ENCODE results near the gene ACAD9.

Gene ACAD9

GRCh38 chr3:128845119-128845777 is 34.2 kb upstream of the ACAD9 start:
- TF ChIP-seq CTCF (IDR thresholded peaks at IDR 0.05; ENCODE audit: low read depth, low read length): peak; percentile 49
- Histone ChIP-seq H3K9me3 (no peaks in the 10 kb centered on the region), H3K4me1 (peaks cover 10% of the 10 kb centered on the region), H3K36me3 (no peaks in the 10 kb centered on the region), H3K27me3 (no peaks in the 10 kb centered on the region), H3K4me3 (ENCODE audit: low read depth, low read length) (peak overlapping the region; percentile 58)
- peak; percentile 45 for DNase-seq

DNA sequence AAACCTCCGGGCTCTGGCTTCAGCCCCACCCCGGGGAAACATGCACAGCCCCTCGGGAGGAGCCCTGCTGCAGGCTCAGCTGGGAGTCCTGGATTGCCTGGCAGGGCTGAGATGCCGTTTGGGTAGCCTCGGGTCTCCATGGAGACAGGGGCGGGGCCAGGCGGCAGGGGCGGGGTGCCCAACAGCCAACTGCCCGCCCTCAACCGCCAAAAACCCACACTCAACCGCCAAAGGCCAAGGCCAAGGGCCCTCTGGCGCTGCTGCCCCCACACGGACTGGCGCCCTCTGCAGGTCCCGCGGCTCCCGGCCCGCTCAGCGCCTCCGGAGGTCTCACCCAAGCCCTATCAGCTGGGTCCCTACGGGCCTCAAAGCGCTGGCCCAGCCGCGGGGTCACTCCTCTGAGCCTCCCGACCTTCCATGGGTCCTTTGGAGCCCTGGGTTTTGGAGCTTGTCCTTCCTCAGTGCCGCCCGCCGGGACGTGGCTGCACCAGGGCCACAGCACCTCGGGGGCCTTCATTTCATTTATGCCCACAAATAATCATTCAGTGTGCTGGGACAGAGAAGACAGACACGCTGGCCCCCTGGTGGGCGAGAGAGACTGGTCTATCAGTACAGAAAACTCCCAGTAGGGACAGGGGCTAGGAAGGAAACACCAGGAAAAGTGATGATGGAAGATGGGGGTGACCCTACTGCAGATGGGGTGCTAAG is 33.5 kb upstream of the ACAD9 start:
- peak; percentile 96 for DNase-seq
- TF ChIP-seq CTCF (IDR thresholded peaks at IDR 0.05; ENCODE audit: low read depth, low read length): peak; percentile 72
- Histone ChIP-seq H3K4me3 (ENCODE audit: low read depth, low read length) (peak overlapping the region; percentile 58), H3K4me1 (peaks cover 10% of the 10 kb centered on the region), H3K36me3 (no peaks in the 10 kb centered on the region), H3K9me3 (no peaks in the 10 kb centered on the region), H3K27me3 (no peaks in the 10 kb centered on the region)

DNA sequence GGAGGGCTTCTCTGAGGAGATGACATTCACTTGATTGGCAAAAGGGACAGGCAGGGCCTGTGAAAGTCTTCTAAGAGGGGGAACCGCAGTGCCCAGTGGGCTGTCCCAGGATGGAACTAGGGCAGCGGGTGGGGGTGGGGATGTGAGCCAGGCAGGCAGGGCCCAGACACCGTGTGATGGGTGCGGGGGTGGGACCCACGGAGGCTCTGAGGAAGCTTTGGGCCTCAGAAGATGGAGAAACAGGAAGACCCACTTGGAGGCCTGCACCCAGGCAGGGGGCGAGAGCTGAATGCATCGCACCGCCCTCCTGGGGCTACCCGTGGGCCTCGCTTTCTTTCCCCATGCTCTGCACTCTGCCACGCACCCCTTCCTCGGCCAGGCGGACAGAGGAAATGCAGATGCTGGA is 32.9 kb upstream of the ACAD9 start:
- no peak for DNase-seq
- Histone ChIP-seq H3K9me3 (no peaks in the 10 kb centered on the region), H3K27me3 (no peaks in the 10 kb centered on the region), H3K36me3 (no peaks in the 10 kb centered on the region), H3K4me3 (ENCODE audit: low read depth, low read length) (peak overlapping the region; percentile 58; the same call in 1 of the 2 replicates), H3K4me1 (peaks cover 10% of the 10 kb centered on the region)
- TF ChIP-seq CTCF (IDR thresholded peaks at IDR 0.05; ENCODE audit: low read depth, low read length): no peak

DNA sequence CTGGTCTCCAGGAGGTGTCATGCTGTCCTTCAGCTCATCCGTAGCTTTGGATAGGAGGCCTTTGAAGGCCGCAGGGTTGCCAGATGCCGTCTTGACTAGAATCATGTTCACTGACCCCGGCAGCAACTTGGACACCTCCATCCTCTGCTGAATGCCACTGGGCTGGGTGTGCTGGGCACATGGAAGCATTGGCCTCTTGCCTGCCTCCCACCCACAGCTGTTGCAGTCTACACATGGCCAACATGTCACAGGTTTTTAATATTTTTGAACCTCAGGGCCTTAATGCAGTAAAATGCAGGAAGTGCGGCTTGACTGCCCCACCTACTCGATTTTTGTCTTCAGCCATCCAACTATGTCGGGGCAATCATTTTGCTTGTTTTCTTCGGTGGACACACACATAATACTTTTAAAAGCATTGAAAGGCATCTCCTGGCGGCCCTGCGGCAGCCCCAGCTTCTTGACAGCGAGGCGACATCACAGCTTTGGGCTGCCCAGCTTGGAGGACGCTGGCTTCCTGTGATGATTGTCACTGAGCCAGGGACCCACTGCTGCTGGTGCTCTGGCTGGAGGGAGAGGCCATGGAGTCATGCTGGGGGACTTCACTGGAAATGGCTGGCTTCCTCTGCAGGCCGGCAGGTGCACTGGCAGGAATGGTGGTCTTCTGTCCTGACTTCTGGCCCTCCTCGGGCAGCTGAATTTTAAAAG is 31.6 kb upstream of the ACAD9 start:
- H3K9me3 ChIP-seq: no peaks in the 10 kb centered on the region
- no peak for TF ChIP-seq CTCF (IDR thresholded peaks at IDR 0.05; ENCODE audit: low read depth, low read length)

GRCh38 chr3:128848936-128849335 is 30.5 kb upstream of the ACAD9 start:
- H3K36me3 ChIP-seq: no peaks in the 10 kb centered on the region

More for the DNA sequence above, 31.6 kb upstream of the ACAD9 start:
- Histone ChIP-seq H3K27me3 (no peaks in the 10 kb centered on the region), H3K36me3 (no peaks in the 10 kb centered on the region), H3K4me1 (peaks cover 5% of the 10 kb centered on the region), H3K4me3 (ENCODE audit: low read depth, low read length) (no peak overlapping the region)
- no peak for DNase-seq

More at GRCh38 chr3:128848936-128849335, 30.5 kb upstream of the ACAD9 start:
- Histone ChIP-seq H3K4me3 (ENCODE audit: low read depth, low read length) (no peak overlapping the region), H3K9me3 (no peaks in the 10 kb centered on the region; the same call in 1 of the 2 replicates), H3K4me1 (peaks cover 5% of the 10 kb centered on the region), H3K27me3 (no peaks in the 10 kb centered on the region)
- no peak for TF ChIP-seq CTCF (IDR thresholded peaks at IDR 0.05; ENCODE audit: low read depth, low read length)
- no peak for DNase-seq
